Aorta (tissue), 5 donors: ENCODE results near the gene CBX2. TPM values are rescaled to one million over a fixed set of nuclear protein-coding genes. Genes with fewer than 3 reads are reported as not detected.

Experiments
- ATAC-seq: fragments of 200-7000 bp; cut with Tn5 transposase; one replicate; pipeline ENCODE4 v1.9.1; 2022; ENCODE audit warnings: moderate library complexity; ENCODE audit not compliant: low FRiP score
- DNase-seq, 2 donors: peaks; one replicate each; pipeline ENCODE4 v3.0.0-alpha.2; 2020
- H3K27ac ChIP-seq, 2 donors: one replicate each; pipeline ENCODE4 v1.5.1; 2013; ENCODE audit warnings: low read length in 2 of 2, mild to moderate bottlenecking in 2 of 2, moderate library complexity in 2 of 2, control low read depth in 1 of 2, inconsistent platforms in 1 of 2, low read depth in 1 of 2
- H3K27me3 ChIP-seq, 2 donors: one replicate each; pipeline ENCODE4 v1.6.1; 2013; ENCODE audit warnings: control low read depth in 1 of 2, low read length in 1 of 2, mild to moderate bottlenecking in 1 of 2, moderate library complexity in 1 of 2; ENCODE audit not compliant: insufficient read depth in 2 of 2, control insufficient read depth in 1 of 2
- H3K36me3 ChIP-seq, 2 donors: one replicate each; pipeline ENCODE4 v1.6.1; 2013; ENCODE audit warnings: control low read depth in 1 of 2, low read length in 1 of 2, mild to moderate bottlenecking in 1 of 2; ENCODE audit not compliant: insufficient read depth in 2 of 2, control insufficient read depth in 1 of 2
- H3K4me1 ChIP-seq, 2 donors: one replicate each; pipeline ENCODE4 v1.6.1; 2013; ENCODE audit warnings: low read length in 2 of 2, control low read depth in 1 of 2, mild to moderate bottlenecking in 1 of 2, moderate library complexity in 1 of 2; ENCODE audit not compliant: insufficient read depth in 2 of 2, control insufficient read depth in 1 of 2
- H3K4me3 ChIP-seq, 2 donors: one replicate each; pipeline ENCODE4 v1.5.1; 2013; ENCODE audit warnings: low read length in 2 of 2, control low read depth in 1 of 2, mild to moderate bottlenecking in 1 of 2
- H3K9me3 ChIP-seq: one replicate; pipeline ENCODE4 v1.6.1; 2013; ENCODE audit warnings: mild to moderate bottlenecking, low read length; ENCODE audit not compliant: control insufficient read depth
- WGBS, 2 donors: extraction: QIAGEN DNeasy Blood & Tissue Kit; methylation state at CpG; one replicate each; pipeline ENCODE4 v1.1.7; 2013; 5-methylcytosine and 5-hydroxymethylcytosine counted together
- intact Hi-C, 2 donors: fragments of 100-400 bp; cut with DNase I; formaldehyde crosslinking; loops; one replicate each; pipeline versions ENCODE4 v1.14.2 to v1.15.0; 2022
- polyA plus RNA-seq, 2 donors: library from polyadenylated mRNA; stranded (reverse); fragments of 200-250 nt; gene quantifications; one replicate each; pipeline ENCODE4 v1.2.3, GENCODE V29; 2013
- total RNA-seq, 2 donors: library from RNA; stranded (reverse); fragmentation: NEBNext Ultra II Directional; extraction: Animal tissue kit (Norgen Biotek cat#: 25700); gene quantifications; one replicate each; pipeline ENCODE4 v1.2.1, GENCODE V29; 2021
- donor health status: healthy with polysubstance abuse.
- donor health status: Bipolar disorder and iron deficiency.
- donor health status: DM: no; HTN: no; CAD: no.
- donor health status: DM: no; HTN: no; CAD: no.
- donor health status: DM: yes; HTN: yes; CAD: no.

CBX2 gene
- total and polyA plus RNA-seq, 4 donors, result 1.2 to 4.5 TPM; not detected in 2

DNA sequence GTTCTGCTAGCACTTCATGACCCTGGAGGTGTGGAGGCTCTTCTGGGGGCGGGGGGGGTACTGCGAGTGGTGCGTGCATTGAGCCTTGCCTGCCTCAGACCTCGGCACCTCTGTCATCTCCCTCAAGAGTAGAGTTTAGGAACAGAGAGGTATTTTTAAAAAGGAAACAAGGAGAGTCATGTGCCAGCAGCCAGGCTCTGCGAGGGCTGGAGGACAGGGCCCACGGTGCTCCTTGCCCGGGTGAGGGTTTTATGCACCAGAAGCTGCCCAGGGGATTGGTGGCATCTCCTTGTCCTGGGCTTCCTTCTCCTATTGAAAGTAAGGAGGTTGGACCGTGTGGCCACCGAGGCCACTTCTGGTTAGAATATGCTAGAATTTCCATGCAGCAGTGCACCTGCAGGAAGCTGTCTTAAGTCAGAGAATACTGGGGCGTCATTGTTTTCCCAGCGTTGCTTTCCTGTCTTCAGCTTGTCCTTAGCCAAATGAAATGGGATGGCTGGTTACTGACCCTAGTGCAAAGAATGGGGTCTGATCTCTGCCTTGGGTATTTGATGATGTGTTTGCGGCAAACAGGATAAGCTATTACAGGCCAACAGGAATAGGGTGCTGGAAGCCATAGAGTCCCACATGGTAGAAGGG lies 3.2 kb downstream of the CBX2 start:
- intact Hi-C loops, result no loop called here
- WGBS, 2 donors, result 85 to 89% methylated on average over 12 of the region's 12 CpGs
- ATAC-seq, result no peak

DNA sequence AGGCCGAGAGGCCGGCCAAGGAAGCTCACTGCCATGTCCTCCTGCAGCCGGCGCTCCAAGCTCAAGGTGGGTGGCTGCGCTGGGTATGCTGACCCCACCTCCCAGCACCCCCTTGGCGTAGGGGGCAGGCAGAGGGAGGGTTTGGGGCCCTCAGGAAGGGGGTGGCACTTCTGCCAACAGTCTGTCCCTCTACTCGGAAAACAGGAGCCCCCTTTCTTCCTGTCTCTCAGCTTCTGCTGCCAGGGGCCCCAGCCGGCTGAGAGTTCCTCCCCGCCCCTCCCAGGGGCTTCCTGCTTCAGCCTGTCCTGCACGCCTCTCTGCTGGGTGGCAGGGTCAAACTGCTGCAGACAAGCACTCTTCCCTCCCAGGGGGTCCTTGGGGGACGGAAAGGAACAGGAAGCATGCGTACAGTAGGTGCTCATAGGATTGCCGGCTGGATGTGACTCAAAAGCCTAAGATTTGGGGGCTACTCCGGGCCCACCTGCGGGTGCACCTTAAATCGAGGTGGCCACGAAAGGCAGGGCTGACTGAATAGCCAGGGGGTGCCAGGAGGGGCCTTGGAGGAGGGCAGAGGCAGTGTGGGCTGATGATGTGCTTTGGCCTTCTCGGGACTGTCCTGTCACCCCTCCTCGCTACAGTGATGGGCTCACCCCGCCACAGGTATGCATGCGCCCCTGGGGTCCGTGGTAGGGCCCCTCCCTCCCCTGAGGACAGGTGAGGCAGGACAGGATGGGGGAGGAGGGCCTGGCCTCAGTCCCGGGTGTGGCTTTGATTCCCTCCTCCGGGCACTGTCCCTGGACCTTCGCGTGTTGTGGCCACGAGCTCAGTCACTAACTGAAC lies 4.0 kb downstream of the CBX2 start:
- DNase-seq (peak; percentile 41 to 61), ATAC-seq (no peak)
- Histone ChIP-seq H3K27me3 (peaks cover 0 to 2% of the 10 kb centered on the region in 2 donors), H3K9me3 (no peaks in the 10 kb centered on the region), H3K36me3 (no peaks in the 10 kb centered on the region), H3K27ac (no peak overlapping the region), H3K4me3 (no peak overlapping the region), H3K4me1 (no peaks in the 10 kb centered on the region)
- intact Hi-C loops, result no loop called here
- WGBS, 2 donors, result 91% methylated on average over 27 of the region's 27 CpGs

More for the DNA sequence above, 3.2 kb downstream of the CBX2 start:
- H3K4me3 ChIP-seq, result no peak overlapping the region
- H3K36me3 ChIP-seq, result no peaks in the 10 kb centered on the region
- peak; percentile 29 to 42 for DNase-seq
- H3K4me1 ChIP-seq, result no peaks in the 10 kb centered on the region
- H3K9me3 ChIP-seq, result no peaks in the 10 kb centered on the region
- H3K27me3 ChIP-seq, result peaks cover 0 to 2% of the 10 kb centered on the region in 2 donors
- H3K27ac ChIP-seq, result no peak overlapping the region

DNA sequence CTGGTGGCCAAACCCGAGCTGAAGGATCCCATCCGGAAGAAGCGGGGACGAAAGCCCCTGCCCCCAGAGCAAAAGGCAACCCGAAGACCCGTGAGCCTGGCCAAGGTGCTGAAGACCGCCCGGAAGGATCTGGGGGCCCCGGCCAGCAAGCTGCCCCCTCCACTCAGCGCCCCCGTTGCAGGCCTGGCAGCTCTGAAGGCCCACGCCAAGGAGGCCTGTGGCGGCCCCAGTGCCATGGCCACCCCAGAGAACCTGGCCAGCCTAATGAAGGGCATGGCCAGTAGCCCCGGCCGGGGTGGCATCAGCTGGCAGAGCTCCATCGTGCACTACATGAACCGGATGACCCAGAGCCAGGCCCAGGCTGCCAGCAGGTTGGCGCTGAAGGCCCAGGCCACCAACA lies 5.9 kb downstream of the CBX2 start:
- ATAC-seq, result no peak
- no peaks in the 10 kb centered on the region for H3K9me3 ChIP-seq

DNA sequence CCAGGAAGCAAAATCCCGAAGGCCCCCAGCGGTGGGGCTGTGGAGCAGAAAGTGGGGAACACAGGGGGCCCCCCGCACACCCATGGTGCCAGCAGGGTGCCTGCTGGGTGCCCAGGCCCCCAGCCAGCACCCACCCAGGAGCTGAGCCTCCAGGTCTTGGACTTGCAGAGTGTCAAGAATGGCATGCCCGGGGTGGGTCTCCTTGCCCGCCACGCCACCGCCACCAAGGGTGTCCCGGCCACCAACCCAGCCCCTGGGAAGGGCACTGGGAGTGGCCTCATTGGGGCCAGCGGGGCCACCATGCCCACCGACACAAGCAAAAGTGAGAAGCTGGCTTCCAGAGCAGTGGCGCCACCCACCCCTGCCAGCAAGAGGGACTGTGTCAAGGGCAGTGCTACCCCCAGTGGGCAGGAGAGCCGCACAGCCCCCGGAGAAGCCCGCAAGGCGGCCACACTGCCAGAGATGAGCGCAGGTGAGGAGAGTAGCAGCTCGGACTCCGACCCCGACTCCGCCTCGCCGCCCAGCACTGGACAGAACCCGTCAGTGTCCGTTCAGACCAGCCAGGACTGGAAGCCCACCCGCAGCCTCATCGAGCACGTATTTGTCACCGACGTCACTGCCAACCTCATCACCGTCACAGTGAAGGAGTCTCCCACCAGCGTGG lies 6.5 kb downstream of the CBX2 start:
- 97 to 99% methylated on average over 30 to 31 of the region's 31 CpGs for WGBS, 2 donors
- no peaks in the 10 kb centered on the region for H3K4me1 ChIP-seq
- H3K27me3 ChIP-seq, result no peaks in the 10 kb centered on the region
- intact Hi-C loops, result no loop called here
- H3K4me3 ChIP-seq, result no peak overlapping the region
- peak; percentile 31 to 75 for DNase-seq
- H3K9me3 ChIP-seq, result no peaks in the 10 kb centered on the region
- no peaks in the 10 kb centered on the region for H3K36me3 ChIP-seq
- H3K27ac ChIP-seq, result no peak overlapping the region
- no peak for ATAC-seq

More for the DNA sequence above, 5.9 kb downstream of the CBX2 start:
- no peaks in the 10 kb centered on the region for H3K4me1 ChIP-seq
- no peak overlapping the region for H3K27ac ChIP-seq
- intact Hi-C loops, result no loop called here
- peak; percentile 48 to 73 for DNase-seq
- no peaks in the 10 kb centered on the region for H3K27me3 ChIP-seq
- H3K36me3 ChIP-seq, result no peaks in the 10 kb centered on the region
- H3K4me3 ChIP-seq, result no peak overlapping the region
- 93 to 94% methylated on average over 18 of the region's 18 CpGs for WGBS, 2 donors

DNA sequence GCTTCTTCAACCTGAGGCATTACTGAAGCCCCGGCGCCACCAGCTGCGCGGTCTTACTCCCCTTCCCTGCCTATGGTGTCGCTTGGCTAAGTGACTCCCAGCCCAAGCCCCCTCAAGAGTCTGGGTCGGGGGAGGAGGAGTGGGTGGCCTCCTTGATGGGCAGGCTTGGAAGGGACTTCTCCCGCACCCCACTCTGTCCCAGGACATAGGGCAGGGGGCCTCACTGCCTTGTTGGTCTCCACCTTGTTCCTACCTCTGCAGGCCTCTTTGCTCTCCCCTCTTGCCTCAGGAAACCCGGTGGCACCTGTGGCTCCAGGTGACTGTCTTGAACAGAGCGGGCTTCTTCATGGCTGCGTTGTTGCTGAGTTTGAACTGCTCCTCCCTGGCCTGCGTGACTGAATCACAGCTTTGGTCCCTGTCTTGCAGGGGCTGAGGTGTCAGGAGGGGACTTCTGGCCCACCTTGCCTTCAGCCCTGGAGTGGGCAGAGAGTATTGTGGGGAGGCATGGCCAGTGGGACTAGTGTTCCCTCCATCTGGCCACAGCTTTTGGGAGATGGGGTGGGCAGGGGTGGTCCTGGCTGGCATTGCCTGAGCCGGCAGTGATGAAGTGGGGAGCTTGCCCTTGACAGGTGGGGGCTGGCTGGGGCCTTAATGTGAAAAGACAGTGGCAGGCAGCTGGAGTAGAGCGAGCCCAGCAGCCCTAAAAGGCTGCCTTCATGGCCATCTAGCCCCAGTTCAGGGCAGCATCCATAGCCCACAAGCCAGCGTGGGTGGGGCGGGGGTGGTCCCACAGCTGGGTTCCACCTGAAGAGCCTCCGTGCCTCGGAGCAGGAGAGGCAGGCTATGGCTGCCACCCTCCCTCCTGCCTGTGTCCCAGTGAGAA lies 7.3 kb downstream of the CBX2 start:
- 96 to 97% methylated on average over 17 of the region's 17 CpGs for WGBS, 2 donors
- no peak overlapping the region for H3K27ac ChIP-seq
- H3K9me3 ChIP-seq, result no peaks in the 10 kb centered on the region
- ATAC-seq (no peak), DNase-seq (peak; percentile 8 to 69)
- no peak overlapping the region for H3K4me3 ChIP-seq
- H3K27me3 ChIP-seq, result no peaks in the 10 kb centered on the region
- intact Hi-C loops, result no loop called here
- no peaks in the 10 kb centered on the region for H3K4me1 ChIP-seq
- H3K36me3 ChIP-seq, result no peaks in the 10 kb centered on the region

DNA sequence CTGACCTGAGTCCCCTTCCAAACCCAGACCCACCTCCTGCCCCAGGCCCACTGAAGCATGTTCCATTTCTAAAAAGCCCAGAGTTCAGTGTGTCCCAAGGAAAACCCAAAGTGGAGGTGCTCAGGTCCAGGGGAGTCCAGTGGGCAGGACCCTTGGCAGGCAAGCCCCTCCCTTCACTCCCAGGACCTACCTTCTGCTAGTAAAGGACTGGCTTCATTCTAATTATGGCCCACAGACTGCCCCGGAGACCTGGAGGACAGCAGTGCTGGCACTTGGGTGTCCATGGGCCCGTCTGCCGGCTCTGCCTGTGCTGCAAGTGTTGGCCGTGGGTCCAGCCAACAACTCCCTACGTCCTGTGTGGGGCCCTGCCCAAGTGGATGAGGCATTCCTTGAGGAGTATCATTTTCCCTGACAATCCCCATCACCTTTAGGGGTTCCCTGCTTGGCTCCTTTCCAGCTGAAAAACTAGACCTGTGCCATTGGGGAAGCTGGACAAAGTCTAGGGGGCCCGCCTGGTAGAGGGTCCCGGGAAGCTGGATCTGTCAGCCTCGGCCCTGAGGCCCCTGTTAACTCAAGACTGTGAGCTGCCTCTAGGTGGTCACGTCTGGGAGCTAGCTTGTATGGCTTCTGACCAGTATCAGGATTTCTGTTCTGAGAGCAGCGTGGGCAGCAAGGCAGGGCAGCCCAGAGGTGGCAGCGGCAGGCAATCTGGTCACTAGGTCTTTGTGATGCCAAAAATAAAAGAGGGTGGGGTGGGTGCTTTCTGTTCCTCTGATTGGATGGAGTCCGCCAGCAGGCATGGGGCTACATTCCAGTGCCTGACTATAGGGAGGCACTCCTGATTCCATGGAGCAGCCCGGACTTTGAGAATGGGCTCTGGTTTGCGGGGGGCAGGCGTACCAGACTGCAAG lies 8.2 kb downstream of the CBX2 start:
- intact Hi-C loops, result no loop called here

DNA sequence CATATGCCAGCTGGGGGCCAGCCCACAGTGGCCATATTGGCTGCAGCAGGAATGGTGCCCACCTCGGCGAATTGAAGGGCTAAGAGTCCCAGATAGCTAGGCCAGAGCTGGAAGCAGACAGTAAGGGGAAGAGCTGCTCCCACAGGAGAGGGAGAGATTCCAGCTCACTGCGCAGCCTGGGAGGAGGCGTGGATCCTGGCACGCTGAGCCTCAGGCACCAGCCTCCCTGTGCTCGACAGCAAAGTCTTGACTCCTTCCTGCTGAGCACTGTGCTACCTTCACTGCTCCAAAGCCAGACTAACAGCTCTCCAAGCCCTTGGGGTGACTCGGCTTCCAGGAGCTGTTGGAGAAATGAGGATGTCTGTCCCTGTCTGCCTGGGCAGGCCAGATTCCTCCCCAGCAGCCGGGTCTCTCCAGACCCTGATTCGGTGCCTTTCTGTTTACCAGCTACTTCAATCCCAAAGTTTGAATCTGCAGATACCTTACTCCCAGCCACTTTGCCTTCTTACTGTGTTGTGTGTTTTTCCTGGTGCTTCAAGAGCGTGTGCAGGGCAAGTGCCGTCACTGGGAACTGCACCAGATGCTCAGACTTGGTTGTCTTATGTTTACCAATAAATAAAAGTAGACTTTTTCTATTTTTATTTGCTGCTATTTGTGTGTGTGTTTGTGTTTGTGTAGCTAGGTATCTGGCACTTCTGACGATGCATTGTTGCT lies 9.1 kb downstream of the CBX2 start:
- H3K9me3 ChIP-seq, result no peaks in the 10 kb centered on the region
- no peak overlapping the region for H3K27ac ChIP-seq
- no peak overlapping the region for H3K4me3 ChIP-seq
- 90 to 93% methylated on average over 12 of the region's 12 CpGs for WGBS, 2 donors
- ATAC-seq (no peak), DNase-seq (peak; percentile 29 to 58)
- intact Hi-C loops, result no loop called here
- no peaks in the 10 kb centered on the region for H3K27me3 ChIP-seq
- H3K4me1 ChIP-seq, result no peaks in the 10 kb centered on the region
- H3K36me3 ChIP-seq, result no peaks in the 10 kb centered on the region

More for the DNA sequence above, 8.2 kb downstream of the CBX2 start:
- Histone ChIP-seq H3K27ac (no peak overlapping the region), H3K4me3 (no peak overlapping the region), H3K36me3 (no peaks in the 10 kb centered on the region), H3K27me3 (no peaks in the 10 kb centered on the region), H3K4me1 (no peaks in the 10 kb centered on the region), H3K9me3 (no peaks in the 10 kb centered on the region)
- ATAC-seq, result no peak
- 83 to 88% methylated on average over 15 of the region's 15 CpGs for WGBS, 2 donors
- DNase-seq, result peak; percentile 38 to 61
